ENCODE results near the gene SPCS3. TPM values are rescaled to one million over a fixed set of nuclear protein-coding genes. Genes with fewer than 3 reads are reported as not detected.
"Not testable (repeated sequence)": the region's sequence is repeated elsewhere in the genome, so short reads cannot be mapped to it uniquely, and the experiment has no call there.

The SPCS3 gene
- total RNA-seq, 2 experiments from 2014 or later, result 182 to 185 TPM

DNA sequence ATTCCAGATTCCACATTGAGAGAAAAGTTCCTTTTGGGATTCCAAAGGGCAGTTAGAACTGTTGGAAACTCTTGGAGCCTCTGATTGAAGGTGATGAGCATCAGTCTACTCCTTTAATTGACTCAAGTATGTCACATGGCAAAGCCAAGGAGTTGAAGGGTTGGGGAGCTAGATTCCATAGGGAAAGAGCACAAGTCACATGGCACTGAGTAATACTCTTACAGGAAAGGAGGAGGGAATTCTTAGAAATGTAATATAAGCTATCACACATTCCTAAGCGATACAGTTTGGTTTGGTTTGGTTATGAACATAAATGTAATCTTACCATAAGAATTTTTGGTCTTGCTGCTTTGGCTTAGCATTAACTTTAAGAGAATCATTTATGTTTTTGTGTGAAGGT is 15.7 kb downstream of the SPCS3 start:
- CTCF ChIA-PET, result no interaction called here
- Mint-ChIP-seq H3K4me3 (no peak overlapping the region), H3K4me1 (ENCODE audit: low read depth) (peaks cover 16% of the 10 kb centered on the region), H3K27ac (no peak overlapping the region), H3K36me3 (peaks cover 15% of the 10 kb centered on the region), H3K27me3 (no peaks in the 10 kb centered on the region), H3K9me3 (no peaks in the 10 kb centered on the region)
- POLR2A ChIA-PET, result no interaction called here
- intact Hi-C loops (cut with micrococcal nuclease), result no loop called here
- no peak for DNase-seq

- no peak overlapping the region for H3K4me3 Mint-ChIP-seq
Measured at GRCh38 chr4:176339936-176340761, 20.4 kb downstream of the SPCS3 start.

DNA sequence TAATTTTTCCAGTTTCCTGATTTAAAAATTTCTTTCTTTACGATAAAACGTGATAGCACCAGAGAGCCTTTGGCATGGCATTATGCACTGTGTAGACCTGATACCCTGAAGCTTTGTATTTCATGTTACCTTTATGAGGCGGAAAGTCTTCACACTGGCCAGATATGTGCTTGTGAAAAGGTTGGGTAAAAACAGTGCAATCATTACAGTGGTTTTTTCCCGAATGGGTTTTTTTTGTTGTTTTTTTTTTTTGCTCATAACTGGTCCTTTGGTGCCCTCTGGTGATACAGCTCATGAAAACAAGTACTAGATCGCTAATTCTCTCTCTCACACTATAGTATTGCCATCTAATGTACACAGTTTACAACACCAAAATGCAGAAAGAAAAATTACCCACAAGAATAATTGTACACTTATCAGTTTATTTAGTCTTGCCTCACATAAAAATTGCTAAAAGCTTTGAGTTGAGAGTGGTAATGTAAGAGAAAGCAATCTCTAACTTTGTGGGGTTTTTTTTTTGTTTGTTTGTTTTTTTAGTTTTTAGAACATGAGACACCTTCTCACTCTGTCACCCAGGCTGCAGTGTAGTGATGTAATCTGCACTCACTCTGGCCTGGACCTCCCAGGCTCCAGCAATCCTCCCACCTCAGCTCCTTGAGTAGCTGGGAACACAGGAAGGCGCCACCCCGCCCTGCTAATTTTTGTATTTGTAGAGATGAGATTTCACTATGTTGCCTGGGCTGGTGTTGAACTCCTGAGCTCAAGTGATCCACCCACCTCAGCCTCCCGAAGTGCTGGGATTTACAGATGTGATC is 21.3 kb downstream of the SPCS3 start:
- no peak overlapping the region for H3K4me3 Mint-ChIP-seq
- peaks cover 26% of the 10 kb centered on the region for H3K36me3 Mint-ChIP-seq
- peaks cover 2% of the 10 kb centered on the region for H3K4me1 Mint-ChIP-seq (ENCODE audit: low read depth)
- no peak for DNase-seq
- no peak overlapping the region for H3K27ac Mint-ChIP-seq
- intact Hi-C loops (cut with micrococcal nuclease), result loop anchor here (1.0 kb wide), 3 partner anchors 191 to 394 kb away; no protein-coding TSS in a partner anchor
- ChIA-PET CTCF (interaction anchor here (0.6 to 3.8 kb wide), 16 partner anchors 8 to 392 kb away, joined by 3 to 36 read pairs (median 4); no protein-coding TSS in a partner anchor), POLR2A (interaction anchor here (0.6 kb wide), 1 partner anchor 9 kb away, joined by 3 read pairs; no protein-coding TSS in a partner anchor)
- no peaks in the 10 kb centered on the region for H3K27me3 Mint-ChIP-seq
- peaks cover 25% of the 10 kb centered on the region for H3K9me3 Mint-ChIP-seq

More at GRCh38 chr4:176339936-176340761, 20.4 kb downstream of the SPCS3 start:
- H3K27ac Mint-ChIP-seq, result no peak overlapping the region
- H3K9me3 Mint-ChIP-seq, result peaks cover 23% of the 10 kb centered on the region
- no peak for DNase-seq
- peaks cover 2% of the 10 kb centered on the region for H3K4me1 Mint-ChIP-seq (ENCODE audit: low read depth)
- H3K27me3 Mint-ChIP-seq, result no peaks in the 10 kb centered on the region
- intact Hi-C loops (cut with micrococcal nuclease), result no loop called here
- ChIA-PET POLR2A (interaction anchor here (0.6 kb wide), 1 partner anchor 8 kb away, joined by 3 read pairs; no protein-coding TSS in a partner anchor), CTCF (interaction anchor here (0.8 to 3.8 kb wide), 13 partner anchors 8 to 944 kb away, joined by 3 to 36 read pairs (median 4); no protein-coding TSS in a partner anchor)
- H3K36me3 Mint-ChIP-seq, result peaks cover 21% of the 10 kb centered on the region

GRCh38 chr4:176342384-176342783 is 22.6 kb downstream of the SPCS3 start:
- ChIA-PET POLR2A (no interaction called here), CTCF (interaction anchor here (2.1 to 3.8 kb wide), 3 partner anchors 192 to 393 kb away, joined by 9 to 36 read pairs (median 12); no protein-coding TSS in a partner anchor)
- H3K4me3 Mint-ChIP-seq, result no peak overlapping the region
- intact Hi-C loops (cut with micrococcal nuclease), result no loop called here
- H3K27me3 Mint-ChIP-seq, result no peaks in the 10 kb centered on the region
- DNase-seq, result no peak
- H3K4me1 Mint-ChIP-seq (ENCODE audit: low read depth), result peaks cover 2% of the 10 kb centered on the region
- H3K27ac Mint-ChIP-seq, result no peak overlapping the region
- H3K9me3 Mint-ChIP-seq, result peaks cover 25% of the 10 kb centered on the region
- peaks cover 22% of the 10 kb centered on the region for H3K36me3 Mint-ChIP-seq

DNA sequence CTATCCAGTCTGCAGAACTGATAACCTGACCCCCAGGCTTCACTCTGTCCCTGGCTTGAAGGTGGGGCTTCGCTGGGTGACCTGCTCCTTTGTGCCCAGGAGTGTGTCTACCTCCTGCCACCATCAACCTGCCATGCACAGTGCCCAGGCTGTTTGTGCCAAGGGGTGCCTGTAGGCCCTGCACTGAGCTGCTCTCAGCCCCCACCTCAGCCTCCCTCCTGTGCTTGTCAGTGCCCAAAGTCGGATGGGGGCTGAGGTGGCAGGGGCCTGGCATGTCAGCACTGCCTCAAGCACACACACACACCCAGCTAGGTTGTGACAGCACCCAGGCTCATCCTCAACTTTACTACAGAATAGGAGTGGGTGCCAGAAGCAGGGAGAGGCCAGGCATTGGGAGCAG is 23.5 kb downstream of the SPCS3 start:
- H3K9me3 Mint-ChIP-seq, result peaks cover 25% of the 10 kb centered on the region
- H3K4me3 Mint-ChIP-seq, result no peak overlapping the region
- intact Hi-C loops (cut with micrococcal nuclease), result no loop called here
- ChIA-PET CTCF (interaction anchor here (0.5 to 3.8 kb wide), 2 partner anchors 193 to 392 kb away, joined by 3 to 36 read pairs; no protein-coding TSS in a partner anchor), POLR2A (no interaction called here)
- no peak for DNase-seq
- no peak overlapping the region for H3K27ac Mint-ChIP-seq
- H3K4me1 Mint-ChIP-seq (ENCODE audit: low read depth), result peaks cover 2% of the 10 kb centered on the region
- H3K27me3 Mint-ChIP-seq, result no peaks in the 10 kb centered on the region
- peaks cover 22% of the 10 kb centered on the region for H3K36me3 Mint-ChIP-seq

DNA sequence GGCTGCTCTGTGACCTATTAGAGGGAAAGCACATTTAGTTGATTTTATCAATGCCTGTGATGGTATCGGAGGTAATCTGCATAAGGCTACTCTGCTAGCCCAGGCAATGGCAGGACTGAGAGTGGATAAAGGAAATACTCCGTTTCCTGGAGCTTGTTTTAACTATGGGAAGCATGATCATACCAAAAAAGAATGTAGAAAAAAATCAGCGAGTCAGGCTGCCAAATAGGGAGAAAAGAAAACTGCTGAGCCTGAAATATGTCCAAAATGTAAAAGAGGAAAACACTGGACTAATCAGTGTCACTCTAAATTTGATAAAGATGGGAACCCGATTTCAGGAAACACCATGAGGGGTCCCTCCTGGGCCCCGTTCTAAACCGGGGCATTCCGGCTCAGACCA is 25.6 kb downstream of the SPCS3 start:
- H3K27me3 Mint-ChIP-seq; H3K4me1 Mint-ChIP-seq (ENCODE audit: low read depth); CTCF ChIA-PET; intact Hi-C loops (cut with micrococcal nuclease); POLR2A ChIA-PET; DNase-seq; H3K27ac Mint-ChIP-seq; H3K4me3 Mint-ChIP-seq: not testable (repeated sequence)
- H3K9me3 Mint-ChIP-seq, result peaks cover 25% of the 10 kb centered on the region
- peaks cover 33% of the 10 kb centered on the region for H3K36me3 Mint-ChIP-seq

GRCh38 chr4:176346836-176347235 is 27.1 kb downstream of the SPCS3 start:
- H3K27ac Mint-ChIP-seq; POLR2A ChIA-PET; H3K4me1 Mint-ChIP-seq (ENCODE audit: low read depth); H3K27me3 Mint-ChIP-seq; DNase-seq; intact Hi-C loops (cut with micrococcal nuclease); H3K4me3 Mint-ChIP-seq: not testable (repeated sequence)
- peaks cover 25% of the 10 kb centered on the region for H3K9me3 Mint-ChIP-seq
- CTCF ChIA-PET, result interaction anchor here (0.6 to 0.8 kb wide), 3 partner anchors 11 to 215 kb away, joined by 3 read pairs; no protein-coding TSS in a partner anchor
- peaks cover 38% of the 10 kb centered on the region for H3K36me3 Mint-ChIP-seq

- no peak for DNase-seq
- no peaks in the 10 kb centered on the region for H3K4me1 Mint-ChIP-seq (ENCODE audit: low read depth)
- H3K36me3 Mint-ChIP-seq, result peaks cover 17% of the 10 kb centered on the region
- ChIA-PET POLR2A (no interaction called here), CTCF (no interaction called here)
- intact Hi-C loops (cut with micrococcal nuclease), result no loop called here
- peaks cover 2% of the 10 kb centered on the region for H3K9me3 Mint-ChIP-seq
- no peaks in the 10 kb centered on the region for H3K27me3 Mint-ChIP-seq
- H3K27ac Mint-ChIP-seq, result no peak overlapping the region
- no peak overlapping the region for H3K4me3 Mint-ChIP-seq
Measured at GRCh38 chr4:176350671-176351070, 30.9 kb downstream of the SPCS3 start.

DNA sequence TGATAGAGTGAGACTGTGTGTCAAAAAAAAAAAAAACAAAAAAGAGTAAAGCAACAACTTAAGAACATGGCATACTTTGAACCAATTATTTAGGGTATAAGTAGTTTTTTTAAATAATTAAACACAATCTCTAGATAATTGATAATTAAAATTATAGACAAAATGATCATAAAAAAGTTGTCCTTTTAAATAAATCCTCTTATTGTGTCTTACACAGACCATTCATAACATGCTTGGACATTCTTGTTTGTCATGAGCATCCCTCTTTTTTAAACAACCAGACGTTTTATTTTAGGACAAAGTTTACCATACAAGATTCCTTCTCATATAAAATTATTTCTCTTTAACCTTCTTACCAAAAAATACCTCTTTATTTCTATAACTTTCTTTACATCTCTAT is 35.1 kb downstream of the SPCS3 start:
- Mint-ChIP-seq H3K9me3 (peaks cover 2% of the 10 kb centered on the region), H3K4me1 (ENCODE audit: low read depth) (no peaks in the 10 kb centered on the region), H3K27ac (no peak overlapping the region), H3K27me3 (no peaks in the 10 kb centered on the region), H3K36me3 (peaks cover 7% of the 10 kb centered on the region), H3K4me3 (no peak overlapping the region)
- ChIA-PET CTCF (interaction anchor here (1.2 kb wide), 1 partner anchor 14 kb away, joined by 3 read pairs; no protein-coding TSS in a partner anchor), POLR2A (no interaction called here)
- intact Hi-C loops (cut with micrococcal nuclease), result no loop called here
- DNase-seq, result no peak

GRCh38 chr4:176357359-176358082 is 37.8 kb downstream of the SPCS3 start:
- Mint-ChIP-seq H3K27me3 (no peaks in the 10 kb centered on the region), H3K36me3 (no peaks in the 10 kb centered on the region), H3K4me3 (no peak overlapping the region), H3K4me1 (ENCODE audit: low read depth) (no peaks in the 10 kb centered on the region), H3K27ac (no peak overlapping the region), H3K9me3 (peaks cover 2% of the 10 kb centered on the region)
- intact Hi-C loops (cut with micrococcal nuclease), result no loop called here
- CTCF ChIA-PET, result interaction anchor here (0.6 to 1.1 kb wide), 3 partner anchors 11 to 599 kb away, joined by 3 read pairs; no protein-coding TSS in a partner anchor
- DNase-seq, result no peak
- POLR2A ChIA-PET, result interaction anchor here (0.7 kb wide), 1 partner anchor 25 kb away, joined by 4 read pairs; no protein-coding TSS in a partner anchor

GRCh38 chr4:176358083-176358469 is 38.3 kb downstream of the SPCS3 start:
- H3K36me3 Mint-ChIP-seq, result no peaks in the 10 kb centered on the region
- H3K4me3 Mint-ChIP-seq, result no peak overlapping the region
- H3K4me1 Mint-ChIP-seq (ENCODE audit: low read depth), result no peaks in the 10 kb centered on the region
- DNase-seq, result no peak
- H3K27ac Mint-ChIP-seq, result no peak overlapping the region
- H3K27me3 Mint-ChIP-seq, result no peaks in the 10 kb centered on the region
- ChIA-PET POLR2A (interaction anchor here (0.7 kb wide), 1 partner anchor 26 kb away, joined by 4 read pairs; no protein-coding TSS in a partner anchor), CTCF (interaction anchor here (0.6 to 0.7 kb wide), 2 partner anchors 11 to 599 kb away, joined by 3 read pairs; no protein-coding TSS in a partner anchor)
- intact Hi-C loops (cut with micrococcal nuclease), result no loop called here
- H3K9me3 Mint-ChIP-seq, result peaks cover 2% of the 10 kb centered on the region

All from activated CD4-positive, alpha-beta memory T cell treated with anti-CD3 and anti-CD28 coated beads for 36 hours (primary cell).